SHP77 treated with DMSO at 0.1 percent for 48 hours (cell line): Measurements from ENCODE around the gene CCSER2.
"Not testable (repeated sequence)": the region's sequence is repeated elsewhere in the genome, so short reads cannot be mapped to it uniquely, and the experiment has no call there.

ENCODE experiments used
- DNase-seq: peaks from one replicate; lab custom pipeline; 2025; lab: John Stamatoyannopoulos, UW

CCSER2 gene, protein sequence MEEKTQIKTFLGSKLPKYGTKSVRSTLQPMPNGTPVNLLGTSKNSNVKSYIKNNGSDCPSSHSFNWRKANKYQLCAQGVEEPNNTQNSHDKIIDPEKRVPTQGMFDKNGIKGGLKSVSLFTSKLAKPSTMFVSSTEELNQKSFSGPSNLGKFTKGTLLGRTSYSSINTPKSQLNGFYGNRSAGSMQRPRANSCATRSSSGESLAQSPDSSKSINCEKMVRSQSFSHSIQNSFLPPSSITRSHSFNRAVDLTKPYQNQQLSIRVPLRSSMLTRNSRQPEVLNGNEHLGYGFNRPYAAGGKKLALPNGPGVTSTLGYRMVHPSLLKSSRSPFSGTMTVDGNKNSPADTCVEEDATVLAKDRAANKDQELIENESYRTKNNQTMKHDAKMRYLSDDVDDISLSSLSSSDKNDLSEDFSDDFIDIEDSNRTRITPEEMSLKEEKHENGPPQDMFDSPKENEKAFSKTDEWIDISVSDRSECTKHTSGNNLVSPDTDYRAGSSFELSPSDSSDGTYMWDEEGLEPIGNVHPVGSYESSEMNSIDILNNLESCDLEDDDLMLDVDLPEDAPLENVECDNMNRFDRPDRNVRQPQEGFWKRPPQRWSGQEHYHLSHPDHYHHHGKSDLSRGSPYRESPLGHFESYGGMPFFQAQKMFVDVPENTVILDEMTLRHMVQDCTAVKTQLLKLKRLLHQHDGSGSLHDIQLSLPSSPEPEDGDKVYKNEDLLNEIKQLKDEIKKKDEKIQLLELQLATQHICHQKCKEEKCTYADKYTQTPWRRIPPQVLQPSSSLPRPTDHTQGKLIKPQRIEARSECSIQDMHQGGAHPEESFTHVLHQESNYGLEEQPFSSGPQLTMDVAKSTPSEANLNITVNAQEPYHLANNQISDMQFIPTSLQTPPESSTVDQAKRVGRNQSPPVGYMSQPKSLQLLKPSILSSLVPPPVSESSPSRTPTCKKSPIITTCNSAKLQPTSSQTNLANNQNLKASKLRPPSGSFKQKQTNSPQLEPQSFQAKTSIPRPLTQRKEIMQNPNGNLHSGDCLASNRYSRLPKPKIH

DNA sequence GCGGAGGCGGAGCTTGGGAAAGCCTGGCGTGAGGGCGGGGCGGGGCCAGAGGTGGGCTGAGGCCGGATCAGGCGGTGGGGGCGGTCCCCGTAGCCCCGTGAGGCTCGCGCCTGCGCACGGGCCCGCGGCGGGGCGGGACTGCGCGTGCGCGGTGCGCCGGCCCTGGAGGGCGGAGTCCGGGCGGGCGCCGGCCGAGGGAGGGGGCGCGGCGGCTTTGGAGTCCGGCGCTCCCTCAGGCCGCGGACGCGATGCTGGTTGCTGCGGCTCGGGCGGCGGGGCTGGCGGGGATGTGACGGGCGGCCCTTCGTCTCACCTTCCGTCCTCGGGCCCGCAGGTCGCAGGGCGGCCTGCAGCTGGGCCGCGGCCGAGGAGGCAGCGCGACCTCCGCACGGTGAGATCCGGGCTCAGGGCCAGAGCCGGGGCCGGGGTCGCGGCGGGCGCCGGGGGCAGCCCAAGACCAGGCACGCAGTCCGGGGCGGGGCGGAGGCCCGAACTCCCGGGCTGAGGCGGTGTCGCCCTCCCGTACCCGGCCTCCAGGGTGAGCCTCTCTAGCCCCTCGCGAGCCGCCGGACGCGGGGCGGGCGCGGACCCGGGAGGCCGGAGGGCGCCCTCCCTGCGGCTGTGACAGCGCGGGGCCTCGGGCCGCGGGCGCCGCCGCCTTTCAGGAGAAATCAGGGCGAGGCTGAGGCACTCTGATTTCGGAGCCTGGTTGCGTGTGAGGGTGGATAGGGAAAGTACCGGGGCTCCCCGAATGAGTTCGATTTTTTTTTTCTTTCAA, at the start of gene CCSER2:
Gene CCSER2 (plus strand): TSS at position 172 of the 778 bp plus-strand sequence. CDS start 42,464 bp downstream, outside the sequence.
- no peak for DNase-seq

- DNase-seq = not testable (repeated sequence)
Measured at GRCh38 chr10:84279876-84280475, 48.4 kb upstream of the CCSER2 start.

DNA sequence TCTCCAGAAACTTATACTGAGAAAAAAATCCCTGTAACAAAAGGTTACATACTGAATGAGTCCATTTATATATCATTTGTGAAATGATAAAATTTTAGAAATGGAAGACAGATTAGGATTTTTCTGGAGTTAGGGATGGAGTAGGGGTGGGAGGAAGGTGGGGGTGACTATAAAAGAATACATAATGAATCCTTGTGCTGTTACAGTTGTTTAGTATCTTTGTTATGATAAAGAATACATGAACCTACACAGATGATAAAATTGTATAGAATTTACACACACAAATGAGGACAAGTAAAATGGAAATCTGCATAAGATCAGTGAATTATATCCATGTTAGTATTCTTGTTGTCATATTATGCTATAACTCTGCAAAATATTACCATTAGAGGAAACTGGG, 41.7 kb upstream of the CCSER2 start:
- DNase-seq = no peak

- DNase-seq = no peak
Measured at GRCh38 chr10:84288151-84288550, 40.2 kb upstream of the CCSER2 start.

DNA sequence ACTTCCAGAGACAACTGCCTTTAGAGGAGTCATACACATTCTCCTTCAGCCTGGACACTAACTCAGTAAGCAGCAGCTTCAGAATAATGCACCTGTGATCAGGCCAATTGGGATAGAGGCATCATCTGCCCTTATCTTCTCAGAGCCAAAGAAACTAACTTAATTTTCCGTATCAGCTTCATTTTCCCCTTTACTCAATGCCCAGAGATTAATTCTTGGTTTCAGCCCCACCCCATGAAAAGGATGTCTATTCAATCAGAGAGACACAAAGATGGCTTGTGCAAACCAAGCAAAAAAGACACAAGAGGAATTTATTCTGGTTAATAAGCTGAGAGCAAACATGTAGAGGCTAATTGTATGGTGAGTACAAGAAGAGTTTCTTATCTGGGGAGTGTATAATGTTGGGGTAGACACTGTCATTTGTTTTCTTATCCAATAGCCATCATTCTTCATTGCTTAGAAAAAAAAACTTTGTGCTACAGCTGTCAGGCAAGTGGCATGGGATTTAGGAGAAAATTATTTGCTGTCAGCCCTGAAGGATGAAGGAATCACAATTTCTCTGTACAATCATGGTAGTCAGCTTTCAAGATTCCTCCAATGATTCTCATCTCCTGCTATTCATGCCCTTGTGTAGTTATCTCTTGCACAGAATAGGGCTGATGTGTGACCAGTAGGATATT, 38.7 kb upstream of the CCSER2 start:
- DNase-seq = no peak

DNA sequence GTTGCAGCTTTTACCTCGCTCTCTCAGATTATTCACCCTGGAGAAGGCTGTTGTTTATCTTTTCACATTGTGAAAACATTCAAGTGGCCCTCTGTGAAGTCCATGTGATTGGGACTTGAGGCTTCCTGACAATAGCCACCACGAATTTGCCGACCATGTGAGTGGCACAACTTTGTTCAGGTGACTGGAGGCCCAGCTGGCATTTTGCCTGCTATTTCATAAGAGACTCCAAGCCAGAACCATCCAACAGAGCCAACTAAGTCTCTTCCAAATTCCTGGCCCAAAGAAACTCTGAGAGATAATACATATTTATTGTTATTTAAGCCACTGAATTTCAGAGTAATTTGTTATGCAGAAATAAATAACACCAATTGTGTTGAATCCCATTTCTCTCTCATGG, 38.2 kb upstream of the CCSER2 start:
- no peak for DNase-seq

DNA sequence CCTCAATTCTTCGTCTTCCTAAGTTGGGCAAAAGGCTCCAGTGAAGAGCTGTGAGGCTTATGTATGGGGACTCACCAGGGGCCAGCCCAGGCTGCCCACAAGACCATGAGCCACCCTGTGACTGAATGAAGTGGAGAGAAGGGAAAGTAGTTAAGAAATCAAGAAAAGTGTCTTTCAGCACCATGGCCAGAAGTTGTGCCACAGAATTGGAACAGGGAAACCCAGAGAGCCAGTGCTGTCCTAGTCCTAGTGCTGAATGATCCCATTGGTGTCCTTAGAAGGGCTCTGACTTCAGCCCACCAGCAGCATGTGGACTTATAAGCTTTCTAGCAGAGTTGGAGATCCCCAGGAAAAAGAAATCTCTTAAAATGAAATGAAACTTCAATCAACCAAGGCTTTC, 37.0 kb upstream of the CCSER2 start:
- no peak for DNase-seq

GRCh38 chr10:84292502-84292901, 35.9 kb upstream of the CCSER2 start:
- DNase-seq = no peak

GRCh38 chr10:84293171-84293570, 35.2 kb upstream of the CCSER2 start:
- no peak for DNase-seq

DNA sequence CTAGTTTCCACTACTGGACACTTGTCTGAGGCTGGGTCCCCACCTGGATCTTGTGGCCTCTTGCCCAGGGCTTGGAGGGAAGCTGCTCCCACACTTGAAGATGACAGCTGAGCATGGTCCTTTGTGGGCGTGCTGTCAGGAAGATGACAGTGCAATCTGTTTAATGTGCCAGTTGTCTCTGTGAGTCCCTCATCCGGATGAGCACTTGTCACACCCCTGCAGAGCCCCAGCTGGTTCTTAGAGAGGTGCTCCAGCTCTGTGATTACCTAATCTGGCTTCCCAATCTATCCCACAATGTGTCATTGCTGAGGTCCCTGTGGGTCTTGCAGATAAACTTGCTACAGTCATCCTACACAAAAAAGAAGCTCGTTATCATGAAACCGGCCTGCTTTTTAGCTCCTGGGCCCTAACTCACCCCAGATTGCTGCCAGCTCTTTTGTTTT, 34.8 kb upstream of the CCSER2 start:
- DNase-seq = no peak

GRCh38 chr10:84294766-84295447, 33.5 kb upstream of the CCSER2 start:
- DNase-seq = no peak

GRCh38 chr10:84296091-84296981, 32.1 kb upstream of the CCSER2 start:
- no peak for DNase-seq

GRCh38 chr10:84298057-84298456, 30.3 kb upstream of the CCSER2 start:
- no peak for DNase-seq

GRCh38 chr10:84302223-84302622, 26.2 kb upstream of the CCSER2 start:
- no peak for DNase-seq

DNA sequence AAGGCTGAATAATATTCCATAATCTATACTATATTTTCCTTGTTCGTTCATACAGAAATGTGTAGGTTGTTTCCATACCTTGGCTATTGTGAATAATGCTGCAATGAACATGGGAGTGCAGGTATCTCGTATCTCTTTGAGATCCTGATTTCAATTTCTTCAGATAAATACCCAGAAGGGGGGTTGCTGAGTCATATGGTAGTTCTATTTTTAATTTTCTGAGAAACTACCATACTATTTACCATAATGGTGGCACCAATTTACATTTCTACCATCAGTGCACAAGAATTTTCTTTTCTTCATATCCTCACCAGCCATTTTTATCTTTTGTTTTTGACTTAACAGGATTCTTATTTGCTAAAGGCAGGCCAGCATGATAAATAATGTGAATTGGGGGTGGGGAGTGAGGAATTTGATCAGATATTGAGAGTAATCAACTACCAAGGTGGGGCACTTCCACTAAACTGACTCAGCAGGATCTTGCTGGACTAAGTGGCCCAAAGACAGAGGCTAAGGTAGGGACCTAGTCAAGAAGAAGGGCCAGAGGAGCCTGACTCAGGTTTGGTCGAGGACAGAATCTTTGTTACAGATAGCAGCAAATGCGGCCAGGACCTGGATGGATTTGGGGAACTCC, 21.5 kb upstream of the CCSER2 start:
- no peak for DNase-seq

DNA sequence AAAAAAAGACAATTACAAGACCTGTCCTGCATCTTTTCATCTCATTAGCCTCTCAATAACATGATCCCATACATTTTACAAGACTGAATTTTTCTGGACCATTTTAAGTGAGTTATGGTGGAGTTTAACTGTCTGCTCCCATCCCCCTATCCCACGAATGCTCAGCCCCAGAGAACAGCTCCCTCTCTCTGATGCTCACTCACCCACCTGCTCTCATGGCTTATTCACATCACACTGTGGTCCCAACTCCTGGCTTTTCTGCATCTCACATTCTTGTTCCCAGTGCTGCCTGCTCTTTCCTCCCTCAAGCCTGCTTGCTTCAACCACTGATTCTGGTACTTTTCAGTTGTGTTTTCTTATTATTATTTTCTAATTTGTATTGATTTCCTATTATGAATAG, 20.4 kb upstream of the CCSER2 start:
- DNase-seq = no peak

DNA sequence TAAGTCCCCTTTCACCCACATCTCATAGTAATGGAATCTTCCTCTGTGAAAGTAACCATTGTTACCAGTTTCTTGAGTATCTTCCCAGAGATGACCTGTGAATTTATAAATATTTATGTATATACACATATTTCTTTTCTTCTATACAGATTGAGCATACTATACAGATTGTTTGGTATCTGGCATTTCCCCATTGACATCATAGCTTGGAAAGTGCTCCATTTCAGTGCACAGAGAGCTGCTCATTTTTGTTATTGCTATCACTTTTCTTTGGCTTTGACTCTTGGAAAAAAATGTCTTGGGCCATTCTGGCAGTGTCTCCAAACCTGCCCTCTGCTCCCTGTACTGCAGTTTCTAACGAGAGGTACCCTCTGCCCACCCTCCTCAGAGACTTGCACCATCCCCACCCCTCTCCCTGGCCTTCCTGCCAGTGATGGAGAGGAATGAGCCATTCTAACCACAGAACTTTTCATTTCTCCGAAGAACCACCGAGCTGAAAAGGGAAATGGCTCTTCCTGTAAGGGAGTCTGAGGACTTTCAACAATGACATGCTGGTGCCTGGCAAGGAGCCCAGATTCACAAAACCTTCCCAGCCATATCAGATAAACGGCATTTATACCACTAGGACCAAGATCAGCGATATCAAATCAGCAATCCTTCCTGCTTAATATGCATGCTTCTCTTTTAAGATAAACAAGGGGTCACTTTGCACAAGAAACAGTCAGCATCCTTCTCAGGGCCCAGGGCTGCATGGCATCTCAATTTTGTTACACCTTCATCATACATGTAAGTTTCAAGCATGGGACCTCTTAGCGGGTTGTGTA, 19.7 kb upstream of the CCSER2 start:
- DNase-seq = no peak

- DNase-seq = no peak
Measured at GRCh38 chr10:84310470-84310869, 17.9 kb upstream of the CCSER2 start.
